B cell (primary cell): Measurements from ENCODE around the gene NUP155. TPM values are rescaled to one million over a fixed set of nuclear protein-coding genes. Genes with fewer than 3 reads are reported as not detected.
"Not testable (repeated sequence)": the region's sequence is repeated elsewhere in the genome, so short reads cannot be mapped to it uniquely, and the experiment has no call there.

Experiments used
- ATAC-seq: fragments of 200-7000 bp; cut with Tn5 transposase; one replicate; pipeline ENCODE4 v1.10.0; 2021; ENCODE audit warnings: low read depth, mild to moderate bottlenecking, moderate number of reproducible peaks, moderate library complexity
- CTCF ChIA-PET: fragments of 350-600 bp; sonication (Branson Sonifier 250); formaldehyde crosslinking; loops from one replicate; lab custom pipeline; 2021; ENCODE audit warnings: antibody characterized with exemption, inconsistent platforms; lab: Charles Lee
- POLR2A ChIA-PET: fragments of 350-600 bp; sonication (Branson Sonifier 250); formaldehyde crosslinking; loops from one replicate; lab custom pipeline; 2021; ENCODE audit warnings: antibody characterized with exemption; lab: Charles Lee
- DNase-seq: peaks from one replicate; pipeline ENCODE4 v3.0.0; 2013
- H2AFZ ChIP-seq: 2 replicates; pipeline ENCODE4 v1.6.1; 2012; ENCODE audit warnings: mild to moderate bottlenecking, low read depth, low read length; ENCODE audit not compliant: insufficient read depth, poor library complexity, severe bottlenecking
- H3K27ac ChIP-seq, 2 donors: 1 replicate in 1 of 2; 2 replicates in 1 of 2; pipeline ENCODE4 v1.5.1; 2012 to 2013; ENCODE audit warnings: low read length in 2 of 2, mild to moderate bottlenecking in 2 of 2, moderate library complexity in 1 of 2
- H3K27me3 ChIP-seq, 4 experiments: fragments of 200-600 bp in 1 of 4; sonication (generic) in 1 of 4; replicated peaks in 1 of 4; 1 replicate in 2 of 4; 2 replicates in 2 of 4; pipeline versions ENCODE4 v1.6.1 to v1.7.0; 2013 to 2016; ENCODE audit warnings: low read length in 3 of 4, mild to moderate bottlenecking in 2 of 4, mixed read lengths in 1 of 4, moderate library complexity in 1 of 4; ENCODE audit not compliant: insufficient read depth in 4 of 4, control insufficient read depth in 3 of 4; ENCODE audit errors: control extremely low read depth in 1 of 4
- H3K36me3 ChIP-seq, 2 experiments: replicated peaks in 1 of 2; 1 replicate in 1 of 2; 2 replicates in 1 of 2; pipeline versions ENCODE4 v1.6.1 to v1.7.1; 2013; ENCODE audit warnings: low read length in 1 of 2; ENCODE audit not compliant: insufficient read depth in 2 of 2, control insufficient read depth in 1 of 2; ENCODE audit errors: control extremely low read depth in 1 of 2, extremely low read depth in 1 of 2
- H3K4me1 ChIP-seq, 2 donors: fragments of 200-600 bp in 1 of 2; sonication (generic) in 1 of 2; 1 replicate in 1 of 2; 2 replicates in 1 of 2; pipeline versions ENCODE4 v1.5.1 to v1.6.1; 2013 to 2017; ENCODE audit warnings: low read length in 2 of 2; ENCODE audit not compliant: control insufficient read depth in 2 of 2, insufficient read depth in 2 of 2
- H3K4me2 ChIP-seq: replicated peaks from 2 replicates; pipeline ENCODE3; 2012; ENCODE audit warnings: mild to moderate bottlenecking, low read depth, low read length; ENCODE audit not compliant: poor library complexity, severe bottlenecking
- H3K4me3 ChIP-seq, 5 experiments: fragments of 200-600 bp in 1 of 5; sonication (generic) in 1 of 5; 1 replicate in 3 of 5; 2 replicates in 2 of 5; pipeline versions ENCODE4 v1.5.1 to v1.7.0; 2011 to 2016; ENCODE audit warnings: low read length in 4 of 5, mild to moderate bottlenecking in 4 of 5, low read depth in 2 of 5, control low read depth in 1 of 5, moderate library complexity in 1 of 5; ENCODE audit not compliant: insufficient read depth in 1 of 5; ENCODE audit errors: control extremely low read depth in 1 of 5, extremely low read depth in 1 of 5
- H3K79me2 ChIP-seq: fragments of 200-600 bp; sonication (generic); one replicate; pipeline ENCODE4 v1.6.0; 2016; ENCODE audit warnings: low read length; ENCODE audit not compliant: control insufficient read depth, insufficient read depth
- H3K9ac ChIP-seq: fragments of 200-600 bp; sonication (generic); 2 replicates; pipeline ENCODE4 v1.6.1; 2017; ENCODE audit warnings: mild to moderate bottlenecking, low read length, moderate library complexity
- H3K9me3 ChIP-seq, 3 donors: one replicate each; pipeline versions ENCODE4 v1.6.1 to v1.7.1; 2013; ENCODE audit warnings: low read length in 2 of 3; ENCODE audit not compliant: control insufficient read depth in 2 of 3, insufficient read depth in 1 of 3; ENCODE audit errors: control extremely low read depth in 1 of 3
- H4K20me1 ChIP-seq: 2 replicates; pipeline ENCODE4 v1.6.0; 2012; ENCODE audit warnings: mild to moderate bottlenecking, low read length; ENCODE audit not compliant: insufficient read depth, control insufficient read depth, poor library complexity, severe bottlenecking
- H3K27ac Mint-ChIP-seq: one replicate; pipeline ENCODE4 v1.8.0; 2021; ENCODE audit warnings: mixed read lengths
- H3K27me3 Mint-ChIP-seq: one replicate; pipeline ENCODE4 v1.8.0; 2021; ENCODE audit warnings: mixed read lengths
- H3K4me1 Mint-ChIP-seq: one replicate; pipeline ENCODE4 v1.8.0; 2021; ENCODE audit warnings: mixed read lengths
- H3K4me3 Mint-ChIP-seq: one replicate; pipeline ENCODE4 v1.8.0; 2021; ENCODE audit warnings: mixed read lengths
- H3K9me3 Mint-ChIP-seq: one replicate; pipeline ENCODE4 v1.8.0; 2022; ENCODE audit warnings: mixed read lengths; ENCODE audit not compliant: insufficient read depth
- EZH2 ChIP-seq: IDR thresholded peaks from 2 replicates; pipeline ENCODE4 v1.6.1; 2012; ENCODE audit warnings: borderline replicate concordance, low read depth, mild to moderate bottlenecking, moderate library complexity, low read length; ENCODE audit not compliant: insufficient read depth, poor library complexity, severe bottlenecking
- WGBS: methylation state at CpG from one replicate; pipeline ENCODE4 v1.1.5; 2013; ENCODE audit warnings: missing lambda C conversion rate; ENCODE audit not compliant: insufficient coverage; 5-methylcytosine and 5-hydroxymethylcytosine counted together
- intact Hi-C: fragments of 100-400 bp; cut with micrococcal nuclease; formaldehyde crosslinking; loops from one replicate; pipeline ENCODE4 v1.10.0; 2022
- polyA plus RNA-seq: library from polyadenylated mRNA; depleted of rRNA; stranded (reverse); fragments of >200 nt; gene quantifications from 2 replicates; pipeline ENCODE4 v1.2.3, GENCODE V29; 2012
- total RNA-seq, 2 donors: library from RNA; stranded (reverse); fragments of 120-200 nt in 1 of 2; gene quantifications; 1 replicate in 1 of 2; 2 replicates in 1 of 2; pipeline versions ENCODE4 v1.2.3 to v1.2.4, GENCODE V29; 2013 to 2022
- TF ChIP-seq, protein P1 (sequence below): fragments of 200-600 bp; IDR thresholded peaks from one replicate; pipeline ENCODE4 v1.8.0; 2022; ENCODE audit warnings: antibody characterized with exemption, mild to moderate bottlenecking

NUP155 gene
- total and polyA plus RNA-seq, 2 donors (not counting 1 experiment from before 2014, with no cell fraction given), result 6.0 to 33.8 TPM

DNA sequence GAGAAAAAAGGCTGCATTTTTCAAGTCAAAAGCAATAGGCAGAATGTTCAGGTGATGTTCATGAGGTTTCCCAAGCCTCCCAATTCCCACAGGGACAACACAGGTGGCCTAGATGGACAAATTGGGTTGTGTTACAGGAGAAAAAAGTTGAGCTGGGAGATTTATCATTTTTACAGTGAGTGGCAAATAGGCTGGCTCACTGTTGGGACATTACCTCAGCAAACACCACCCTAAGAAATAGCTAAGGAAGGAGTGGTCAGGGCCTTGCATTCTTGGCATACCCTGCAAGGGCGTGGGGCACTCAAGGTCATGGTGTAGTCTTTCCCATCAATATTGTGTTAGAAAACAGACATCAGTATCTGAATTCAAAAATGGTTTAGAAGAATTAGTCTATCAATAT lies 98.4 kb downstream of the NUP155 start:
- H3K9me3 Mint-ChIP-seq, result peaks cover 6% of the 10 kb centered on the region
- H3K27ac Mint-ChIP-seq, result no peak overlapping the region
- intact Hi-C loops, result no loop called here
- Histone ChIP-seq H2AFZ (no peak overlapping the region), H3K9ac (no peak overlapping the region), H3K27me3 (no peaks in the 10 kb centered on the region), H3K79me2 (no peaks in the 10 kb centered on the region), H3K4me2 (no peak overlapping the region), H3K27ac (no peak overlapping the region), H4K20me1 (no peaks in the 10 kb centered on the region), H3K4me1 (no peaks in the 10 kb centered on the region), H3K4me3 (no peak overlapping the region), H3K9me3 (peaks cover 0 to 6% (median 3%) of the 10 kb centered on the region in 3 donors), H3K36me3 (no peaks in the 10 kb centered on the region)
- WGBS, result no CpG with 5 or more reads among the region's 1 CpG
- H3K27me3 Mint-ChIP-seq, result no peaks in the 10 kb centered on the region
- no peaks in the 10 kb centered on the region for H3K4me1 Mint-ChIP-seq
- ChIA-PET POLR2A (no interaction called here), CTCF (interaction anchor here (0.7 kb wide), 1 partner anchor 162 kb away, joined by 3 read pairs; no protein-coding TSS in a partner anchor)
- DNase-seq (no peak), ATAC-seq (no peak)
- no peak overlapping the region for H3K4me3 Mint-ChIP-seq
- TF ChIP-seq EZH2, result no peak
- TF ChIP-seq, protein P1, sequence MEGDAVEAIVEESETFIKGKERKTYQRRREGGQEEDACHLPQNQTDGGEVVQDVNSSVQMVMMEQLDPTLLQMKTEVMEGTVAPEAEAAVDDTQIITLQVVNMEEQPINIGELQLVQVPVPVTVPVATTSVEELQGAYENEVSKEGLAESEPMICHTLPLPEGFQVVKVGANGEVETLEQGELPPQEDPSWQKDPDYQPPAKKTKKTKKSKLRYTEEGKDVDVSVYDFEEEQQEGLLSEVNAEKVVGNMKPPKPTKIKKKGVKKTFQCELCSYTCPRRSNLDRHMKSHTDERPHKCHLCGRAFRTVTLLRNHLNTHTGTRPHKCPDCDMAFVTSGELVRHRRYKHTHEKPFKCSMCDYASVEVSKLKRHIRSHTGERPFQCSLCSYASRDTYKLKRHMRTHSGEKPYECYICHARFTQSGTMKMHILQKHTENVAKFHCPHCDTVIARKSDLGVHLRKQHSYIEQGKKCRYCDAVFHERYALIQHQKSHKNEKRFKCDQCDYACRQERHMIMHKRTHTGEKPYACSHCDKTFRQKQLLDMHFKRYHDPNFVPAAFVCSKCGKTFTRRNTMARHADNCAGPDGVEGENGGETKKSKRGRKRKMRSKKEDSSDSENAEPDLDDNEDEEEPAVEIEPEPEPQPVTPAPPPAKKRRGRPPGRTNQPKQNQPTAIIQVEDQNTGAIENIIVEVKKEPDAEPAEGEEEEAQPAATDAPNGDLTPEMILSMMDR, result no peak

DNA sequence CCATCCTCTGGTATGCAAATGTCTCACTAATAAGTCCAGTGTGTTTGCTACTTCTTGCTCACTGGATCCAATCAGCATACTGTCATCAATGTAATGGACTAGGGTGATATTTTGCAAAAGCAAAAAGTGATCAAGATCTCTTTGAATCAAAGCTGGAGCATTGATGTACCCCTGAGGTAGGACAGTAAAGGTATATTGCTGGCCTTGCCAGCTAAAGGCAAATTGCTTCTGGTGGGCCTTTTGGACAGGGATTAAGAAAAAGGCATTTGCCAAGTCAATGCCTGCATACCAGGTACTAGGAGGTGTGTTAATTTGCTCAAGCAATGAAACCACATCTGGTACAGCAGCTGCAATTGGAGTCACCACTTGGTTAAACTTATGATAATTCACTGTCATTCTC lies 102.8 kb downstream of the NUP155 start:
- H3K9me3 ChIP-seq, intact Hi-C loops, ATAC-seq: not testable (repeated sequence)

More for the DNA sequence above, 102.8 kb downstream of the NUP155 start:
- POLR2A ChIA-PET, H3K27ac Mint-ChIP-seq, H3K27ac ChIP-seq, H3K4me2 ChIP-seq, H3K27me3 ChIP-seq, H3K9ac ChIP-seq, H3K9me3 Mint-ChIP-seq, DNase-seq, H3K36me3 ChIP-seq, H4K20me1 ChIP-seq, H3K27me3 Mint-ChIP-seq, H3K4me3 Mint-ChIP-seq, CTCF ChIA-PET, H2AFZ ChIP-seq, H3K79me2 ChIP-seq, H3K4me1 ChIP-seq, H3K4me3 ChIP-seq, H3K4me1 Mint-ChIP-seq: not testable (repeated sequence)
